Activated naive CD8-positive, alpha-beta T cell treated with anti-CD3 and anti-CD28 coated beads, Interleukin-2, amount 10 ng/mL, durations not matched to agents 7 days and 5 days (primary cell): ENCODE data around the gene DNAAF5. TPM values are rescaled to one million over a fixed set of nuclear protein-coding genes. Genes with fewer than 3 reads are reported as not detected.

ENCODE experiments used
- ATAC-seq: fragments of 150-1000 bp; cut with Tn5 transposase; one replicate; pipeline ENCODE4 v1.10.0; 2021; ENCODE audit warnings: low read depth, moderate library complexity
- POLR2A ChIA-PET: fragments of 350-600 bp; sonication (Branson Sonifier 250); formaldehyde crosslinking; loops from one replicate; lab custom pipeline; 2021; ENCODE audit warnings: antibody characterized with exemption; lab: Charles Lee
- DNase-seq: peaks from one replicate; pipeline ENCODE4 v3.0.0; 2021
- H3K27ac Mint-ChIP-seq: one replicate; pipeline ENCODE4 v1.8.0; 2022; ENCODE audit warnings: mild to moderate bottlenecking, mixed read lengths
- H3K27me3 Mint-ChIP-seq: one replicate; pipeline ENCODE4 v1.8.0; 2022; ENCODE audit warnings: mild to moderate bottlenecking, moderate library complexity, mixed read lengths
- H3K36me3 Mint-ChIP-seq: one replicate; pipeline ENCODE4 v1.8.0; 2021; ENCODE audit warnings: mild to moderate bottlenecking, mixed read lengths
- H3K4me1 Mint-ChIP-seq: one replicate; pipeline ENCODE4 v1.8.0; 2021; ENCODE audit warnings: mixed read lengths
- H3K4me3 Mint-ChIP-seq: one replicate; pipeline ENCODE4 v1.8.0; 2022; ENCODE audit warnings: mild to moderate bottlenecking, moderate library complexity, mixed read lengths
- H3K9me3 Mint-ChIP-seq: one replicate; pipeline ENCODE4 v1.8.0; 2021; ENCODE audit warnings: mixed read lengths
- total RNA-seq, 2 experiments: library from RNA; stranded (reverse); gene quantifications; one replicate each; pipeline ENCODE4 v1.2.3, GENCODE V29; 2021

Gene DNAAF5
- total RNA-seq, 2 experiments from 2014 or later, result 18.3 to 22.4 TPM

GRCh38 chr7:823649-824048 is 97.2 kb downstream of the DNAAF5 start:
- no peak overlapping the region for H3K4me3 Mint-ChIP-seq
- POLR2A ChIA-PET, result no interaction called here
- no peaks in the 10 kb centered on the region for H3K27me3 Mint-ChIP-seq
- H3K4me1 Mint-ChIP-seq, result peaks cover 7% of the 10 kb centered on the region
- ATAC-seq (no peak), DNase-seq (no peak)
- H3K36me3 Mint-ChIP-seq, result peaks cover 7% of the 10 kb centered on the region
- no peaks in the 10 kb centered on the region for H3K9me3 Mint-ChIP-seq
- H3K27ac Mint-ChIP-seq, result no peak overlapping the region

GRCh38 chr7:824081-824480 is 97.6 kb downstream of the DNAAF5 start:
- ATAC-seq, result no peak
- no peak for DNase-seq
- no peaks in the 10 kb centered on the region for H3K9me3 Mint-ChIP-seq
- peaks cover 6% of the 10 kb centered on the region for H3K4me1 Mint-ChIP-seq
- H3K27ac Mint-ChIP-seq, result no peak overlapping the region
- H3K27me3 Mint-ChIP-seq, result no peaks in the 10 kb centered on the region
- POLR2A ChIA-PET, result no interaction called here
- peaks cover 6% of the 10 kb centered on the region for H3K36me3 Mint-ChIP-seq
- H3K4me3 Mint-ChIP-seq, result no peak overlapping the region

DNA sequence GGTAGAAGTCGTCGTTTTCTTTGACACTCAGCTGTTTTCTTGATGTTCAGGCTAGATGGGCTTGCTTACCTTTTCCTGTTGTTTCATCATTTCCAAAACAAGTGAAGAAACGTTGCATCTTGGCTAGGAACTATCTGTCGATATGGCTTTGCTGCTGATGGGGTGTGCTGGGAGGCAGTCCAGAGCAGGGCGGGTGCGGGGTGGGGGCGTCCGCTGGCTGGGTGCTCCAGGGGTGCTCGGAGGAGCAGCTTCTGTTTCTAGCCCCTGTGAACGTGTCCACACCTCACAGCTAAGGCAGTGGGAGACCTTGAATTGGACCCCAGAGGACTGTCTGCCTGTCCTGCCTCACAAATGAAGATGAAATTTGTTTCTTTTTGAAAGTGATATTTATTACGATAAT is 98.2 kb downstream of the DNAAF5 start:
- peaks cover 3% of the 10 kb centered on the region for H3K36me3 Mint-ChIP-seq
- POLR2A ChIA-PET, result no interaction called here
- ATAC-seq (no peak), DNase-seq (no peak)
- no peak overlapping the region for H3K4me3 Mint-ChIP-seq
- H3K27ac Mint-ChIP-seq, result no peak overlapping the region
- H3K4me1 Mint-ChIP-seq, result peaks cover 5% of the 10 kb centered on the region
- H3K9me3 Mint-ChIP-seq, result no peaks in the 10 kb centered on the region
- H3K27me3 Mint-ChIP-seq, result no peaks in the 10 kb centered on the region

DNA sequence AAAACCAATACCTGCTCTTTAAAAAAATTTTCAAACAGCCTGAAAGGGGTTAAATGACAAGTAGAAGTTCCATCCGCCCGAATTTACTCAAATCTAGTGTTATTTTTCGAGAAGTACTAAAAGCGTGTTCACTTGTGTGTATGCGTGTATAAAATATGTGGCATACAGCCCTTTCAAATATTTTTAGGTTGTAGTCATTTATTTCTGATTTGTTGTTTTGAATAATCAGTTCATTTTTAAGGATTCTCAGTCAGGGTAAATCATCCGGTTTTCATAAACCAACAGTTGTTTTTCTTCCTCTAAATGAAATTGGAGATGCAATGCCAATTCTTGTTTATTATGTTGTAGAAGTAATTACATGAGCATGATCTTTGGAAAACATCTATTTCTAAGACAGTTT is 98.9 kb downstream of the DNAAF5 start:
- no peak overlapping the region for H3K4me3 Mint-ChIP-seq
- H3K27ac Mint-ChIP-seq, result no peak overlapping the region
- no peaks in the 10 kb centered on the region for H3K9me3 Mint-ChIP-seq
- H3K36me3 Mint-ChIP-seq, result peaks cover 3% of the 10 kb centered on the region
- H3K27me3 Mint-ChIP-seq, result no peaks in the 10 kb centered on the region
- POLR2A ChIA-PET, result no interaction called here
- DNase-seq (no peak), ATAC-seq (no peak)
- H3K4me1 Mint-ChIP-seq, result peaks cover 6% of the 10 kb centered on the region

DNA sequence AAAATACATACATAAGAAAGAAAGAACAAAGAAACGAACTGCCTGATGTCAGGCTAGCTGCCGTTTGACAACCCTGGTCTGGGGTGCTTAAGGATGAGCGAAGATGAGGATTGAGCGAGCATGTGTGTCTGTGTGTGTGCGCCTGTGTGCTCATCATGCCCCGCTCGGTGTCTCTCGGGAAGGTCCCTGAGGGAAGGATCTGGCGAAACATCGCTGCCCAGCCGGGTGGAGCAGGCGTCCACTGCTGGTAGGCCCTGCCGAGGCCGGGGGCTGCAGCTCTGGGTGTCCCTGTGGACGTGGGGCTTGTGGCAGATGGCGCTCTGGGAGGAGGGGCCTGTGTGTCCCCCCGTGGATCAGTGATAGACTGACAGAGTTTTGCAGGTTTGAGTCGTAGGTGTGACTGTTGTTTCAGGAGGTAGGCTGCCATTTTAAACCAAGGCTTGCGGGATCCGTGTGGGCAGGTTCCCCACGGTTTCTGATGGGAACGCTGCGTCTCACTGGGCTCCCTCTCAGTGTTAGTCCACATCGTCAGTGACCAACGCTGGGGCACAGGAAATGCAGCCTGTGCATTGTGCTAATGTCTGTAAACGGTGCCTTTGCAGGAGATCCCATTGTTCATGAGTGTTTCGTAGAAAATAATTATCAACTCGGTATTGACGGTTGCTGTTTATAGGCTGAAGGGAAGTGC is 99.9 kb downstream of the DNAAF5 start:
- DNase-seq, result no peak

DNA sequence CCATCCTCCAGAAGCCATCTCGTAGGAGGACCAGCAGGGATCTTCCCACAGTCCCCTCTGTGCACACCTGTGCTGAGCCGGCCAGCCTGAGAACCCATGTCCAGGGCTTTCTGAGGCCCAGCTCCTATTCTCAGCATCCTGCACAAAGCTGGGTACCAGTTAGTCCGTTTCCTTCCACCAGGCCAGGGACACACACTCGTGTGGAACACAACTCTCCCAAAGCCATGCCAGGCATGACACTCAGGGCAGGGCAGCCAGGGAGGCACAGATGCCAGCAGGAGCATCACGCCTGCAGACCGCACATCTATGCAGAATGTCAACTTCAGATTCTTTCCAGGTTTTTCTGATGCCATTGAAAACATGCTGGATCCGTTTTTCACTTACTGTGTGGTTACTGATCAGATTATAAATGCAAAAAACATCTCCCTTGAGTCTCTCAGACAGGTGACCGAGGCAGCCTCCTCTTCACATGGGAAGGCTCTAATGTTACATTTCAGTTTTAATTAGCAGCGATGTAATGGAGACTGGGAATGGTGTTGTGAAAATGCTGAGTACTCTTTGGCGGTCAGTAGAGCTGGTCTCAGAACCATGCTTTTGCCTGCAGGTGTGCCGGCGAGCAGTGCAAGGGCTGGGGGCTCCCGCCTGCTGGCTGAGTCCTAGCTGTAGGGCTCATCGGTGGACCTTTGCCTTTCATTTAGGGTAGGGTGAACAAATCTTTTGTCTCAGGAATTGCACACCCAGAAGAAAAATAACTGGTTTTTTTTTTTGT is 102.5 kb downstream of the DNAAF5 start:
- no peak overlapping the region for H3K4me3 Mint-ChIP-seq
- peaks cover 25% of the 10 kb centered on the region for H3K4me1 Mint-ChIP-seq
- peaks cover 5% of the 10 kb centered on the region for H3K36me3 Mint-ChIP-seq
- POLR2A ChIA-PET, result no interaction called here
- DNase-seq (no peak), ATAC-seq (no peak)
- no peaks in the 10 kb centered on the region for H3K9me3 Mint-ChIP-seq
- no peaks in the 10 kb centered on the region for H3K27me3 Mint-ChIP-seq
- H3K27ac Mint-ChIP-seq, result no peak overlapping the region

More for the DNA sequence above, 99.9 kb downstream of the DNAAF5 start:
- H3K27me3 Mint-ChIP-seq, result no peaks in the 10 kb centered on the region
- ATAC-seq, result no peak
- POLR2A ChIA-PET, result no interaction called here
- peaks cover 3% of the 10 kb centered on the region for H3K36me3 Mint-ChIP-seq
- no peak overlapping the region for H3K4me3 Mint-ChIP-seq
- peaks cover 9% of the 10 kb centered on the region for H3K4me1 Mint-ChIP-seq
- no peak overlapping the region for H3K27ac Mint-ChIP-seq
- H3K9me3 Mint-ChIP-seq, result no peaks in the 10 kb centered on the region

- Mint-ChIP-seq H3K4me3 (no peak overlapping the region), H3K9me3 (no peaks in the 10 kb centered on the region), H3K4me1 (peaks cover 25% of the 10 kb centered on the region), H3K36me3 (peaks cover 5% of the 10 kb centered on the region), H3K27ac (no peak overlapping the region), H3K27me3 (no peaks in the 10 kb centered on the region)
- DNase-seq (no peak), ATAC-seq (no peak)
- POLR2A ChIA-PET, result no interaction called here
Measured at GRCh38 chr7:830069-830468, 103.6 kb downstream of the DNAAF5 start.

GRCh38 chr7:831596-832166 is 105.2 kb downstream of the DNAAF5 start:
- Mint-ChIP-seq H3K27me3 (no peaks in the 10 kb centered on the region), H3K4me3 (peak overlapping the region; percentile 79), H3K9me3 (no peaks in the 10 kb centered on the region), H3K27ac (peak overlapping the region; percentile 84), H3K36me3 (peaks cover 5% of the 10 kb centered on the region), H3K4me1 (peaks cover 31% of the 10 kb centered on the region)
- POLR2A ChIA-PET, result interaction anchor here (1.1 to 2.0 kb wide), 3 partner anchors 14 to 92 kb away, joined by 4 to 20 read pairs (median 10); no protein-coding TSS in a partner anchor
- DNase-seq, result no peak
- peak; percentile 41 for ATAC-seq

DNA sequence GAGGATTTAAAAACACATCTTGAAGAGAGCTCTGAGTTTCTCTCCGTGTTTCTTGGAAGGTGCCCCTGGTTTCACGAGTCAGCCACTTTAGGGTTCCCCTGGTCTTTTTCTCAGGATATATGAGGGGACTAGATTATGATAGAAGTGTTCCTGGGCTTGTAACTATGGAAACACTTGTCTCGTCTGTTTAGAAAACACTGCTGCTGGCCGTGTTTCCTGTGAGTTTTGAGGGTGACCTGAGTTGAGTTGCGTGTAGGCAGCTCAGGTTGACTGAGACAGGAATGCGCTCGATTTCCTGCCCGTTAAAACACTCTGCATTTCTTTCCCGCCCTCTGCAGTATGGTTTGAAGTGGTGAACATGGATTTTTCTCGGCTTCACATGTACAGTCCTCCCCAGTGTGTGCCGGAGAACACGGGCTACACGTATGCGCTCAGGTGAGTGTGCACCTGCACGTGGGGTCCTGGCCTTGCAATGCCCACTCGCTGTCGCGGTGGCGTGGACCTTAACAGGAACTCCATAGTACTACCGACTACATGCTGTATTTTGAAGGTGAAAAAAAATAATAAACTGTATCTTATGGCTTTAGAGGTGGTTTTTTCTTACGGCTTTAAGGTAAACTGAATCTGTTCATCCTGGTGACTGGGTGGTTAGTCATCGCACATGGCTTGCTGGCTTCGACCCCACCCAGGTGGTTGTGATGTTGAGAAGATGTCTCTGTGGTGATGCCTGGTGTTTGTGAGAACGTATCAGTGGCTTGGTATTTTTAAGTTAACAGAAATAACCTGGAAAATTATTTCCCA is 105.9 kb downstream of the DNAAF5 start, which contains the start of gene SUN1:
SUN1 (plus strand) TSS at position 310 of the 801 bp plus-strand sequence; CDS start at position 359, 49 bp downstream.
- POLR2A ChIA-PET, result interaction anchor here (0.7 to 2.0 kb wide), 5 partner anchors 15 to 273 kb away, joined by 3 to 20 read pairs (median 5); no protein-coding TSS in a partner anchor
- H3K36me3 Mint-ChIP-seq, result peaks cover 5% of the 10 kb centered on the region
- H3K4me1 Mint-ChIP-seq, result peaks cover 31% of the 10 kb centered on the region
- ATAC-seq (peak; percentile 79), DNase-seq (peak; percentile 41)
- no peaks in the 10 kb centered on the region for H3K9me3 Mint-ChIP-seq
- H3K27ac Mint-ChIP-seq, result peak within 1 kb of the TSS; percentile 84
- no peaks in the 10 kb centered on the region for H3K27me3 Mint-ChIP-seq
- H3K4me3 Mint-ChIP-seq, result peak within 1 kb of the TSS; percentile 79

DNA sequence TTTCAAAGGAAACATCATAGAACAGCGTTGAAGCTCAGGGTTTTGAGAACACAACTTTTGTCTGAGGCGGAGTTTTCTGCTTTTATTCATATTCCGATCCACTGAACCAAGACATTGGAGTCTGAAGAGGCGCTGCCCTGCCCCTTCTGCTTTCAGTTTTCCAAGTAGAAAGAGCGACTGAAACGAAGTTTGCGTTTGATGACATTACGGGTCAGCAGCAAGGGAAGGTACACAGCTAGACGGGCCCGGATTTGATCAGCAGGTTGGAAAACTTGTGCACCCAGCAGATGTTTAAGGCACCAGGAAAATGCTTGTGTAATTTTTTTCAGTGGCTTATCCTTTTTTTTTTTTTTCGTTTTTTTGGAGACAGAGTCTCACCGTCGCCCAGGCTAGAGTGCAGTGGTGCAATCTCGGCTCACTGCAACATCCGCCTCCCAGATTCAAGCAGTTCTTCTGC is 106.5 kb downstream of the DNAAF5 start:
- peak overlapping the region; percentile 84 for H3K27ac Mint-ChIP-seq
- H3K4me3 Mint-ChIP-seq, result peak overlapping the region; percentile 79
- H3K4me1 Mint-ChIP-seq, result peaks cover 31% of the 10 kb centered on the region
- ATAC-seq (no peak), DNase-seq (no peak)
- H3K27me3 Mint-ChIP-seq, result no peaks in the 10 kb centered on the region
- H3K9me3 Mint-ChIP-seq, result no peaks in the 10 kb centered on the region
- peaks cover 5% of the 10 kb centered on the region for H3K36me3 Mint-ChIP-seq
- POLR2A ChIA-PET, result interaction anchor here (0.7 to 1.1 kb wide), 2 partner anchors 42 to 273 kb away, joined by 3 to 5 read pairs; no protein-coding TSS in a partner anchor

DNA sequence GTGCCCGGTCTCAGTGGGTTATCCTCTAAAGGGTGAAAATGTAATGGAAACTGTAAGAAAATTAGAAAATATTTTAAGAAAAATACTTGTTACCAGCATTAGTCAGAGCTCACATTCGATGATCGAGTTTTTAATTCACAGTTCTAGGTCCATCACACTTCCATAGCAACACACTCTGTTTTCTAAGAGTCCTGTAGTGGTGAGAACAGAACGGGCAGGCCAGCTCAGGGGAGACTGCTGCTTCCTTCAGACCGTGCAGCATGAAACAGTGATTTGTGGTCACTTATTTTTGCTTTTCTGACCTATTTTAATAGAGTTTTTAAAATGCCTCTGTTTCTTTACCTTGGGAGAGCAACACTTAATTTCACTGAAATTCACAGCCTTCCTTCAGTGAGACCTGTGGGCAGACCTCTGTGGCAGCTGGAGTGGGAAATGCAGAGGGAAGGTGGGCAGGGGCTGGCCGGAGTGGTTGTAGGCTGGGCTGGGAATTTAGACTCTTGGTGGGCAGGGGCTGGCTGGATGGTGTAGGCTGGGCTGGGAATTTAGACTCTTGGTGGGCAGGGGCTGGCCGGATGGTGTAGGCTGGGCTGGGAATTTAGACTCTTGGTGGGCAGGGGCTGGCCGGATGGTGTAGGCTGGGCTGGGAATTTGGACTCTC is 107.2 kb downstream of the DNAAF5 start:
- Mint-ChIP-seq H3K4me3 (no peak overlapping the region), H3K4me1 (peaks cover 31% of the 10 kb centered on the region), H3K27ac (no peak overlapping the region), H3K36me3 (peaks cover 5% of the 10 kb centered on the region), H3K27me3 (no peaks in the 10 kb centered on the region), H3K9me3 (no peaks in the 10 kb centered on the region)
- DNase-seq (no peak), ATAC-seq (no peak)
- POLR2A ChIA-PET, result no interaction called here

- DNase-seq (no peak), ATAC-seq (no peak)
- Mint-ChIP-seq H3K27me3 (no peaks in the 10 kb centered on the region), H3K36me3 (peaks cover 6% of the 10 kb centered on the region), H3K27ac (no peak overlapping the region), H3K9me3 (no peaks in the 10 kb centered on the region), H3K4me3 (no peak overlapping the region), H3K4me1 (peaks cover 31% of the 10 kb centered on the region)
- POLR2A ChIA-PET, result no interaction called here
Measured at GRCh38 chr7:834277-834676, 107.8 kb downstream of the DNAAF5 start.
